GM21786 (cell line): Measurements from ENCODE around the gene MARVELD2.
A peak's percentile ranks its signal among the peaks of the same experiment; 100 is the strongest.
"Not testable (repeated sequence)": the region's sequence is repeated elsewhere in the genome, so short reads cannot be mapped to it uniquely, and the experiment has no call there.

Experiments used
- ATAC-seq: cut with Tn5 transposase; IDR thresholded peaks from one replicate; pipeline ENCODE4 v1.9.1; 2021; ENCODE audit not compliant: unreplicated experiment

MARVELD2 gene

GRCh38 chr5:69449511-69449910 is 34.6 kb downstream of the MARVELD2 start:
- no peak for ATAC-seq

GRCh38 chr5:69450116-69450515 is 35.2 kb downstream of the MARVELD2 start:
- no peak for ATAC-seq

GRCh38 chr5:69450527-69450926 is 35.6 kb downstream of the MARVELD2 start:
- not testable (repeated sequence) for ATAC-seq

- ATAC-seq: no peak
Measured at GRCh38 chr5:69451941-69452647, 37.2 kb downstream of the MARVELD2 start.

GRCh38 chr5:69453487-69453886 is 38.6 kb downstream of the MARVELD2 start:
- not testable (repeated sequence) for ATAC-seq

GRCh38 chr5:69454460-69455249 is 39.7 kb downstream of the MARVELD2 start:
- ATAC-seq: no peak

GRCh38 chr5:69455428-69455988 is 40.6 kb downstream of the MARVELD2 start:
- not testable (repeated sequence) for ATAC-seq

GRCh38 chr5:69462170-69462569 is 47.3 kb downstream of the MARVELD2 start:
- ATAC-seq: no peak

GRCh38 chr5:69466375-69466774 is 51.5 kb downstream of the MARVELD2 start:
- not testable (repeated sequence) for ATAC-seq

- ATAC-seq: peak; percentile 96
Measured at GRCh38 chr5:69467442-69468225, 52.7 kb downstream of the MARVELD2 start.

GRCh38 chr5:69468631-69469030 is 53.7 kb downstream of the MARVELD2 start:
- no peak for ATAC-seq

- not testable (repeated sequence) for ATAC-seq
Measured at GRCh38 chr5:69471516-69471915, 56.6 kb downstream of the MARVELD2 start.

- ATAC-seq: not testable (repeated sequence)
Measured at GRCh38 chr5:69472535-69473143, 57.7 kb downstream of the MARVELD2 start.

GRCh38 chr5:69477170-69477569 is 62.3 kb downstream of the MARVELD2 start:
- no peak for ATAC-seq

GRCh38 chr5:69478296-69478695 is 63.4 kb downstream of the MARVELD2 start:
- not testable (repeated sequence) for ATAC-seq

- ATAC-seq: no peak
Measured at GRCh38 chr5:69484891-69485290, 70.0 kb downstream of the MARVELD2 start.

GRCh38 chr5:69485471-69485870 is 70.6 kb downstream of the MARVELD2 start:
- no peak for ATAC-seq

GRCh38 chr5:69489246-69489645 is 74.3 kb downstream of the MARVELD2 start:
- ATAC-seq: no peak

GRCh38 chr5:69491027-69491426 is 76.1 kb downstream of the MARVELD2 start:
- no peak for ATAC-seq

- ATAC-seq: no peak
Measured at GRCh38 chr5:69491838-69492390, 77.0 kb downstream of the MARVELD2 start.
